HepG2 (cell line): ENCODE measurements around the gene PGM5. TPM values are rescaled to one million over a fixed set of nuclear protein-coding genes. Genes with fewer than 3 reads are reported as not detected.

Source experiments
- ATAC-seq: fragments of 200-7000 bp; cut with Tn5 transposase; 3 replicates; pipeline ENCODE4 v1.9.1; 2020; ENCODE audit warnings: mild to moderate bottlenecking, moderate library complexity
- BruUV-seq: library from RNA; stranded (reverse); fragments of 400-500 nt; replicated peaks from 2 replicates; lab custom pipeline; 2021; lab: Mats Ljungman, UMichigan
- CTCF ChIA-PET: fragments of 300-600 bp; formaldehyde crosslinking; extraction: SDS; loops from one replicate; lab custom pipeline; 2021; ENCODE audit warnings: low total read pairs, inconsistent platforms, low intra/inter-chr PET ratio; lab: Yijun Ruan, JAX
- POLR2A ChIA-PET: fragments of 350-600 bp; sonication (Branson Sonifier 250); formaldehyde crosslinking; loops from one replicate; lab custom pipeline; 2020; ENCODE audit warnings: antibody characterized with exemption, inconsistent platforms; lab: Yijun Ruan, JAX
- DNase-seq: peaks from one replicate; pipeline ENCODE4 v3.0.0-alpha.2; 2015; ENCODE audit warnings: low spot score
- FAIRE-seq: peaks from 3 replicates; lab custom pipeline; 2011; peaks lifted over from hg19 to GRCh38; lab: Jason Lieb, UNC
- H2AFZ ChIP-seq: one replicate; pipeline ENCODE4 v1.6.1; 2011; ENCODE audit warnings: low read length, inconsistent platforms
- H3K27ac ChIP-seq: fragments of 300-600 bp; 3 replicates; pipeline ENCODE4 v1.8.0; 2011; ENCODE audit warnings: mixed run types, mild to moderate bottlenecking, mixed read lengths, low read length, inconsistent platforms; ENCODE audit not compliant: insufficient read depth; ENCODE audit errors: extremely low read length
- H3K27me3 ChIP-seq, 2 experiments: fragments of 200-600 bp in 1 of 2; 2 replicates in 1 of 2; 3 replicates in 1 of 2; pipeline versions ENCODE4 v1.6.0 to v1.8.0; 2011; ENCODE audit warnings: low read length in 2 of 2, mild to moderate bottlenecking in 2 of 2, moderate library complexity in 2 of 2, inconsistent platforms in 1 of 2; ENCODE audit not compliant: insufficient read depth in 2 of 2, control insufficient read depth in 1 of 2
- H3K36me3 ChIP-seq, 2 experiments: fragments of 200-600 bp in 1 of 2; replicated peaks in 1 of 2; 2 replicates in 1 of 2; 3 replicates in 1 of 2; pipeline versions ENCODE4 v1.5.1 to v1.8.0; 2011; ENCODE audit warnings: low read length in 2 of 2, inconsistent platforms in 1 of 2; ENCODE audit not compliant: insufficient read depth in 2 of 2, control insufficient read depth in 1 of 2
- H3K4me1 ChIP-seq: 2 replicates; pipeline ENCODE4 v1.5.1; 2012; ENCODE audit warnings: low read length, inconsistent platforms; ENCODE audit not compliant: insufficient read depth
- H3K4me2 ChIP-seq: 2 replicates; pipeline ENCODE4 v1.6.0; 2011; ENCODE audit warnings: low read depth, low read length, inconsistent platforms
- H3K4me3 ChIP-seq, 3 experiments: fragments of 200-600 bp in 1 of 3; sonication (generic), shearing (Covaris generic) in 1 of 3; replicated peaks in 1 of 3; 2 replicates each; pipeline ENCODE4 v1.5.1; 2011 to 2016; ENCODE audit warnings: low read length in 3 of 3, inconsistent platforms in 2 of 3, low read depth in 2 of 3, mild to moderate bottlenecking in 2 of 3, control low read depth in 1 of 3, mixed read lengths in 1 of 3; ENCODE audit not compliant: insufficient read depth in 1 of 3
- H3K79me2 ChIP-seq: one replicate; pipeline ENCODE4 v1.6.1; 2011; ENCODE audit warnings: low read length, inconsistent platforms; ENCODE audit not compliant: insufficient read depth
- H3K9ac ChIP-seq: 2 replicates; pipeline ENCODE4 v1.6.0; 2011; ENCODE audit warnings: mild to moderate bottlenecking, low read depth, low read length, inconsistent platforms; ENCODE audit not compliant: insufficient read depth
- H3K9me3 ChIP-seq: 2 replicates; pipeline ENCODE4 v1.5.1; 2012; ENCODE audit warnings: mild to moderate bottlenecking, low read length
- H4K20me1 ChIP-seq: 2 replicates; pipeline ENCODE4 v1.6.0; 2011; ENCODE audit warnings: inconsistent platforms, mild to moderate bottlenecking, low read length, moderate library complexity; ENCODE audit not compliant: insufficient read depth
- BHLHE40 ChIP-seq: IDR thresholded peaks from 2 replicates; pipeline ENCODE4 v1.6.1; 2011; ENCODE audit warnings: low read length, improper control_type of control experiment
- CEBPG ChIP-seq: IDR thresholded peaks from 2 replicates; pipeline ENCODE4 v1.6.1; 2016
- ELF3 ChIP-seq: IDR thresholded peaks from 2 replicates; pipeline ENCODE4 v1.6.1; 2016; ENCODE audit warnings: missing genetic modification reagents, missing compliant biosample characterization
- FOXK1 ChIP-seq: sonication (generic); formaldehyde crosslinking; IDR thresholded peaks from 2 replicates; pipeline ENCODE4 v1.4.0; 2020; ENCODE audit warnings: low read depth, missing genetic modification reagents, borderline replicate concordance
- HNF4A ChIP-seq: sonication (generic); formaldehyde crosslinking; IDR thresholded peaks from 2 replicates; pipeline ENCODE4 v1.4.0; 2020; ENCODE audit warnings: missing genetic modification reagents
- NR2F6 ChIP-seq, 2 experiments: IDR thresholded peaks; 2 replicates each; pipeline ENCODE4 v1.6.1; 2016; ENCODE audit warnings: antibody characterized with exemption in 1 of 2, mild to moderate bottlenecking in 1 of 2
- PCBP1 ChIP-seq: fragments of 200-400 bp; formaldehyde crosslinking; IDR thresholded peaks from 2 replicates; pipeline ENCODE4 v1.6.1; 2017; ENCODE audit warnings: mild to moderate bottlenecking, low read depth, low read length, borderline replicate concordance
- PHF21A ChIP-seq: sonication (generic); formaldehyde crosslinking; IDR thresholded peaks from 2 replicates; pipeline ENCODE4 v1.5.0; 2020; ENCODE audit warnings: mild to moderate bottlenecking, missing genetic modification reagents
- RFX3 ChIP-seq: IDR thresholded peaks from 2 replicates; pipeline ENCODE4 v1.6.1; 2016; ENCODE audit warnings: missing biosample characterization, missing genetic modification reagents
- RXRB ChIP-seq: IDR thresholded peaks from 2 replicates; pipeline ENCODE4 v1.6.1; 2016; ENCODE audit warnings: borderline replicate concordance, missing genetic modification reagents, missing compliant biosample characterization
- SNAPC2 ChIP-seq: sonication (generic); formaldehyde crosslinking; IDR thresholded peaks from 2 replicates; pipeline ENCODE4 v1.8.1; 2022; ENCODE audit warnings: mild to moderate bottlenecking, missing genetic modification reagents
- TFE3 ChIP-seq: IDR thresholded peaks from 2 replicates; pipeline ENCODE4 v1.6.1; 2016
- TRIM24 ChIP-seq: sonication (generic); formaldehyde crosslinking; IDR thresholded peaks from 2 replicates; pipeline ENCODE4 v1.8.0; 2022; ENCODE audit warnings: mild to moderate bottlenecking, missing genetic modification reagents
- YY1 ChIP-seq: IDR thresholded peaks from 2 replicates; pipeline ENCODE4 v1.6.1; 2011; ENCODE audit warnings: low read length, low read depth, moderate library complexity, mild to moderate bottlenecking; ENCODE audit not compliant: insufficient read depth, insufficient replicate concordance
- ZNF205 ChIP-seq: IDR thresholded peaks from 2 replicates; pipeline ENCODE4 v1.6.1; 2018; ENCODE audit warnings: missing biosample characterization, missing genetic modification reagents
- ZNF296 ChIP-seq: sonication (generic); formaldehyde crosslinking; conservative IDR thresholded peaks from 2 replicates; pipeline ENCODE4 v1.5.0; 2020; ENCODE audit warnings: mild to moderate bottlenecking, missing genetic modification reagents
- ZNF414 ChIP-seq: sonication (generic); formaldehyde crosslinking; IDR thresholded peaks from 2 replicates; pipeline ENCODE4 v1.5.0; 2020; ENCODE audit warnings: missing genetic modification reagents
- ZNF451 ChIP-seq: sonication (generic); formaldehyde crosslinking; IDR thresholded peaks from 2 replicates; pipeline ENCODE4 v1.5.0; 2020; ENCODE audit warnings: mild to moderate bottlenecking, missing genetic modification reagents
- ZNF574 ChIP-seq: sonication (generic); formaldehyde crosslinking; IDR thresholded peaks from 2 replicates; pipeline ENCODE4 v1.4.0; 2020; ENCODE audit warnings: missing genetic modification reagents
- ZNF773 ChIP-seq: sonication (generic); formaldehyde crosslinking; IDR thresholded peaks from 2 replicates; pipeline ENCODE4 v1.4.0; 2020; ENCODE audit warnings: missing genetic modification reagents, borderline replicate concordance
- ZNF788 ChIP-seq: sonication (generic); formaldehyde crosslinking; IDR thresholded peaks from 2 replicates; pipeline ENCODE4 v1.5.0; 2020; ENCODE audit warnings: mild to moderate bottlenecking, missing genetic modification reagents, borderline replicate concordance
- WGBS: methylation state at CpG from one replicate; pipeline ENCODE4 v1.1.6; 2017; ENCODE audit warnings: low lambda C conversion rate; 5-methylcytosine and 5-hydroxymethylcytosine counted together
- in situ Hi-C: cut with HindIII; loops from 2 replicates; pipeline ENCODE4 v1.10.0; 2017; ENCODE audit warnings: low pct_unique_long_range_greater_than_20kb; ENCODE audit not compliant: extremely low pct_ligation_motif_present
- intact Hi-C: fragments of 100-400 bp; cut with micrococcal nuclease; formaldehyde crosslinking; loops from one replicate; pipeline ENCODE4 v1.10.0; 2022; ENCODE audit not compliant: unreplicated experiment
- polyA plus RNA-seq, 8 experiments: library from polyadenylated mRNA; depleted of rRNA in 3 of 8; stranded (reverse) in 7 of 8; unstranded in 1 of 8; fragments of >200 nt; fragmentation: Illumina TruSeq in 4 of 8; extraction: Trizol in 4 of 8; gene quantifications; 2 replicates each; pipeline versions ENCODE4 v1.2.1 to v1.2.3, GENCODE V29; 2011 to 2016; ENCODE audit warnings: low read depth in 4 of 8, missing spikeins in 1 of 8, mixed read lengths in 1 of 8; ENCODE audit not compliant: insufficient read depth in 1 of 8
- total RNA-seq, 5 experiments: library from RNA; depleted of rRNA; stranded (reverse); fragments of >200 nt; fragmentation: Illumina TruSeq; extraction: Trizol; gene quantifications; 2 replicates each; pipeline ENCODE4 v1.2.3, GENCODE V29; 2016; ENCODE audit warnings: low read depth in 1 of 5

Gene PGM5
- total and polyA plus RNA-seq, 2 of the 13 experiments (the other 11 are each of a cell fraction or from before 2014, with no cell fraction given), result not detected

GRCh38 chr9:68523367-68523936 lies 167.0 kb downstream of the PGM5 start (continued):
- TF ChIP-seq SNAPC2 (CRISPR knock-in tag) (no peak), BHLHE40 (no peak), PCBP1 (no peak), ZNF205 (CRISPR knock-in tag) (no peak), ZNF788 (CRISPR knock-in tag) (no peak)

- H4K20me1 ChIP-seq, result no peaks in the 10 kb centered on the region
- in situ Hi-C loops (no loop called here), intact Hi-C loops (no loop called here)
- H2AFZ ChIP-seq, result no peak overlapping the region
- peak overlapping the region; percentile 5 for H3K27ac ChIP-seq
- no TSS peak for BruUV-seq
- peaks cover 0 to 1% of the 10 kb centered on the region in 2 experiments; a peak in 1 of 5 replicates for H3K27me3 ChIP-seq
- H3K36me3 ChIP-seq, result no peaks in the 10 kb centered on the region
- H3K79me2 ChIP-seq, result no peaks in the 10 kb centered on the region
- ATAC-seq (peak; percentile 100), FAIRE-seq (peak; percentile 67), DNase-seq (peak; percentile 80)
- no peak overlapping the region for H3K4me3 ChIP-seq
- no peaks in the 10 kb centered on the region for H3K9me3 ChIP-seq
- CTCF ChIA-PET, result no interaction called here
- peaks cover 8% of the 10 kb centered on the region for H3K4me1 ChIP-seq
- POLR2A ChIA-PET, result no interaction called here
- 0 out of 2 replicates have a peak overlapping the region, but pooled peaks have one; percentile 14 for H3K4me2 ChIP-seq
- no peak overlapping the region for H3K9ac ChIP-seq
- 3% methylated on average over 7 of the region's 7 CpGs for WGBS
- no peak for TF ChIP-seq ZNF773 (CRISPR knock-in tag)
- no peak for TF ChIP-seq YY1
- no peak; the same call in 1 of the 2 replicates for TF ChIP-seq PHF21A (CRISPR knock-in tag)
- TF ChIP-seq ELF3 (CRISPR knock-in tag), result peak; percentile 88
- 0 out of 2 replicates have a peak, but pooled peaks have one; percentile 26 for TF ChIP-seq TFE3
- no peak for TF ChIP-seq ZNF414 (CRISPR knock-in tag)
- TF ChIP-seq RXRB (CRISPR knock-in tag), result peak; percentile 61; the same call in 1 of the 2 replicates
- TF ChIP-seq CEBPG (CRISPR knock-in tag), result peak; percentile 86
- TF ChIP-seq ZNF451 (CRISPR knock-in tag), result no peak
- TF ChIP-seq FOXK1 (CRISPR knock-in tag), result peak; percentile 57; the same call in 1 of the 2 replicates
- peak; percentile 20; the same call in 1 of the 2 replicates for TF ChIP-seq ZNF574 (CRISPR knock-in tag)
- peak; percentile 89 for TF ChIP-seq HNF4A
- TF ChIP-seq NR2F6 (IDR thresholded peaks at IDR 0.05), result no peak
- peak; percentile 46; the same call in 1 of the 2 replicates for TF ChIP-seq NR2F6 (CRISPR knock-in tag; IDR thresholded peaks at IDR 0.05)
- peak; percentile 85 for TF ChIP-seq TRIM24 (CRISPR knock-in tag)
- no peak for TF ChIP-seq ZNF296
- TF ChIP-seq RFX3 (CRISPR knock-in tag), result peak; percentile 70
Measured at GRCh38 chr9:68530618-68531017, 174.2 kb downstream of the PGM5 start.
